ENCODE results near the gene MST1. TPM values are rescaled to one million over a fixed set of nuclear protein-coding genes. Genes with fewer than 3 reads are reported as not detected.

The MST1 gene
- total and polyA plus RNA-seq, 12 donors, result 2.3 to 16.0 (median 3.8) TPM

DNA sequence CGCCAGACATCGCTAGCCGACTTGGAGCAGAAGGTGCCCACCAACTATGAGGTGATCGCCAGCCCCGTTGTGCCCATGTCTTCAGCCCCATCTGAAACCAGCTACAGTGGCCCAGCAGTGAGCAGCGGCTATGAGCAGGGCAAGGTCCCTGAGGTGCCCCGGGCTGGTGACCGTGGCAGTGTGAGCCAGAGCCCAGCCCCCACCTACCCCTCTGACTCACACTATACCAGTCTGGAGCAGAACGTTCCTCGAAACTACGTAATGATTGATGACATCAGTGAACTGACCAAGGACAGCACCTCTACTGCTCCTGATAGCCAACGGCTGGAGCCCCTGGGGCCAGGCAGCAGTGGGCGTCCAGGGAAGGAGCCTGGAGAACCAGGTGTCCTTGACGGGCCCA lies 28.0 kb downstream of the MST1 start:
- ATAC-seq (no peak), DNase-seq (no peak)
- peaks cover 0 to 9% (median 0%) of the 10 kb centered on the region in 9 donors for H3K4me1 ChIP-seq
- no peaks in the 10 kb centered on the region for H3K9me3 ChIP-seq
- no peaks in the 10 kb centered on the region for H3K27me3 ChIP-seq
- intact Hi-C loops (cut with DNase I), result no loop called here
- H3K36me3 ChIP-seq, result no peaks in the 10 kb centered on the region
- no peak overlapping the region for H3K27ac ChIP-seq
- 86 to 92% methylated on average over 14 of the region's 14 CpGs for WGBS, 2 donors
- no peak overlapping the region for H3K4me3 ChIP-seq
- TF ChIP-seq, protein P1, sequence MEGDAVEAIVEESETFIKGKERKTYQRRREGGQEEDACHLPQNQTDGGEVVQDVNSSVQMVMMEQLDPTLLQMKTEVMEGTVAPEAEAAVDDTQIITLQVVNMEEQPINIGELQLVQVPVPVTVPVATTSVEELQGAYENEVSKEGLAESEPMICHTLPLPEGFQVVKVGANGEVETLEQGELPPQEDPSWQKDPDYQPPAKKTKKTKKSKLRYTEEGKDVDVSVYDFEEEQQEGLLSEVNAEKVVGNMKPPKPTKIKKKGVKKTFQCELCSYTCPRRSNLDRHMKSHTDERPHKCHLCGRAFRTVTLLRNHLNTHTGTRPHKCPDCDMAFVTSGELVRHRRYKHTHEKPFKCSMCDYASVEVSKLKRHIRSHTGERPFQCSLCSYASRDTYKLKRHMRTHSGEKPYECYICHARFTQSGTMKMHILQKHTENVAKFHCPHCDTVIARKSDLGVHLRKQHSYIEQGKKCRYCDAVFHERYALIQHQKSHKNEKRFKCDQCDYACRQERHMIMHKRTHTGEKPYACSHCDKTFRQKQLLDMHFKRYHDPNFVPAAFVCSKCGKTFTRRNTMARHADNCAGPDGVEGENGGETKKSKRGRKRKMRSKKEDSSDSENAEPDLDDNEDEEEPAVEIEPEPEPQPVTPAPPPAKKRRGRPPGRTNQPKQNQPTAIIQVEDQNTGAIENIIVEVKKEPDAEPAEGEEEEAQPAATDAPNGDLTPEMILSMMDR (IDR thresholded peaks at IDR 0.05), result no peak

GRCh38 chr3:49659756-49660155 lies 29.5 kb downstream of the MST1 start:
- TF ChIP-seq, protein P1 (IDR thresholded peaks at IDR 0.05), result no peak
- intact Hi-C loops (cut with DNase I), result loop anchor here in 1 of 10 donors (5.0 kb wide), 1 partner anchor 97 kb away; no protein-coding TSS in a partner anchor
- no peak overlapping the region for H3K4me3 ChIP-seq
- DNase-seq, result no peak
- no peaks in the 10 kb centered on the region for H3K4me1 ChIP-seq
- no peaks in the 10 kb centered on the region for H3K36me3 ChIP-seq
- H3K27ac ChIP-seq, result no peak overlapping the region
- H3K27me3 ChIP-seq, result no peaks in the 10 kb centered on the region
- H3K9me3 ChIP-seq, result no peaks in the 10 kb centered on the region
- WGBS, 2 donors, result 58 to 69% methylated on average over 4 of the region's 4 CpGs
- no peak for ATAC-seq

- no peaks in the 10 kb centered on the region for H3K9me3 ChIP-seq
- no peak overlapping the region for H3K4me3 ChIP-seq
- ATAC-seq (no peak), DNase-seq (no peak)
- no peaks in the 10 kb centered on the region for H3K36me3 ChIP-seq
- 69 to 79% methylated on average over 2 of the region's 2 CpGs for WGBS, 2 donors
- intact Hi-C loops (cut with DNase I), result loop anchor here in 1 of 10 donors (5.0 kb wide), 1 partner anchor 96 kb away; no protein-coding TSS in a partner anchor
- no peaks in the 10 kb centered on the region for H3K4me1 ChIP-seq
- TF ChIP-seq, protein P1 (IDR thresholded peaks at IDR 0.05), result no peak
- H3K27me3 ChIP-seq, result no peaks in the 10 kb centered on the region
- no peak overlapping the region for H3K27ac ChIP-seq
Measured at GRCh38 chr3:49658711-49659110, 30.6 kb downstream of the MST1 start.

DNA sequence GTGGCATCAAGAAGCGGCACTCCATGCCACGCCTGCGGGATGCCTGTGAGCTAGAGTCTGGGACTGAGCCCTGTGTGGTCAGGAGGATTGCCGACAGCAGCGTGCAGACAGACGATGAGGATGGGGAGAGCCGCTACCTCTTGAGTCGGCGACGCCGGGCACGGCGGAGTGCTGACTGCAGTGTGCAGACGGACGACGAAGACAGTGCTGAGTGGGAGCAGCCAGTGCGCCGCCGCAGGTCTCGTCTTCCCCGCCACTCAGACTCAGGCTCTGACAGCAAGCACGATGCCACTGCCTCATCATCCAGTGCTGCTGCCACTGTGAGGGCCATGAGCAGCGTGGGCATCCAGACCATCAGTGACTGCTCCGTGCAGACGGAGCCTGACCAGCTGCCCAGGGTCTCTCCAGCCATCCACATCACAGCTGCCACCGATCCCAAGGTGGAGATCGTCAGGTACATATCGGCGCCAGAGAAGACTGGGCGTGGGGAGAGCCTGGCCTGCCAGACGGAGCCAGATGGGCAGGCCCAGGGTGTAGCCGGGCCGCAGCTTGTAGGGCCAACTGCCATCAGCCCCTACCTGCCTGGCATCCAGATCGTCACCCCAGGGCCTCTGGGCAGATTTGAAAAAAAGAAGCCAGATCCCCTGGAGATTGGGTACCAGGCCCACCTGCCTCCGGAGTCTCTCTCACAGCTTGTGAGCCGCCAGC lies 31.9 kb downstream of the MST1 start:
- H3K36me3 ChIP-seq, result peaks cover 0 to 8% (median 0%) of the 10 kb centered on the region in 9 donors
- no peak overlapping the region for H3K27ac ChIP-seq
- TF ChIP-seq, protein P1 (IDR thresholded peaks at IDR 0.05), result no peak
- H3K9me3 ChIP-seq, result no peaks in the 10 kb centered on the region
- H3K27me3 ChIP-seq, result no peaks in the 10 kb centered on the region
- intact Hi-C loops (cut with DNase I), result loop anchor here in 1 of 10 donors (5.0 kb wide), 1 partner anchor 95 kb away; no protein-coding TSS in a partner anchor
- DNase-seq, result no peak
- no peak overlapping the region for H3K4me3 ChIP-seq
- no peaks in the 10 kb centered on the region for H3K4me1 ChIP-seq
- no peak for ATAC-seq
- 92 to 94% methylated on average over 36 of the region's 36 CpGs for WGBS, 2 donors
